GM18511 (cell line): ENCODE data around the gene MRRF.

ENCODE experiments used
- ATAC-seq: cut with Tn5 transposase; IDR thresholded peaks from one replicate; pipeline ENCODE4 v1.9.1; 2021; ENCODE audit warnings: mild to moderate bottlenecking, moderate library complexity; ENCODE audit not compliant: unreplicated experiment

Gene MRRF, protein sequence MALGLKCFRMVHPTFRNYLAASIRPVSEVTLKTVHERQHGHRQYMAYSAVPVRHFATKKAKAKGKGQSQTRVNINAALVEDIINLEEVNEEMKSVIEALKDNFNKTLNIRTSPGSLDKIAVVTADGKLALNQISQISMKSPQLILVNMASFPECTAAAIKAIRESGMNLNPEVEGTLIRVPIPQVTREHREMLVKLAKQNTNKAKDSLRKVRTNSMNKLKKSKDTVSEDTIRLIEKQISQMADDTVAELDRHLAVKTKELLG

DNA sequence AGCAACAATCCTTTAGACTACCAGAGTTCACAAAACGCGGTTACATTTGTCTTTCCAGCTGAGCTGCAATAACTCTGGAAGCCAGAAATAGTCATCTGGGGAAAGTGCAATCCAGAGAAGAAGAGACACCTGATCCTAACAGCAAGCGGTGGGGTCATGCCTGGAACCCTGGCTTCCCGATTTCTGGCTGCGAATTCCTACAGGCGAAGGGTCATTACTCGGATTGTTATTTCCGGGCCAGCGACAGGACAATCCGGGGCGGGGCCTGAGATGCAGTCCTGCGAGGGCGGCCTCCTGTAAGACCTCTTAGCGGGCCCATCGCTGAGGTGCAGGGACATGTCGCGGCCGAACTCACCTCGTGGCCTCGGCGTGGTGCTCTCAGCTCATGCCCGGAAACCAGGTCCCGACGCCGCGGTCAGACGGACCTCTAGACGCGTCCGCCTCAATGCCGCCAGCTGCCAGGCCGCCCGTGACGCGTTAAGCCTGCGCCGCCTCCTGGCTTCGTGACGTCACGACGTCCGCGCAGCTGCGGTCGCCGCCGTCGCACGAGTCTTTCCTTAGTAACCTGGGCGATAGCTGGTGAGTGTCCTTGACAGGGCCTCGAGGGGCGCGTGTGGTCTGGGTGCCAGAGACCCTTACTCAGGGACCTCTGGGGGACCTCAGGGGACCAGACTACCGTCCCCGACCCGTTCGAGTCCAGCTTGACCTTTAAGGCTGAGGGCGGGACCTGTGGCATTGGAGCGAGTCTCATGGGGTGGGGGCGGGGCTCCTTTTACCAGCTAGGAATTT lies at the start of gene MRRF, which contains the start of gene RBM18:
Gene MRRF (plus strand): TSS at position 523 of the 789 bp plus-strand sequence. CDS start 6,010 bp downstream, outside the sequence.
Gene RBM18 (minus strand): TSS at position 481 of the 789 bp plus-strand sequence. CDS start 3,348 bp downstream, outside the sequence.
- peak; percentile 91 for ATAC-seq

DNA sequence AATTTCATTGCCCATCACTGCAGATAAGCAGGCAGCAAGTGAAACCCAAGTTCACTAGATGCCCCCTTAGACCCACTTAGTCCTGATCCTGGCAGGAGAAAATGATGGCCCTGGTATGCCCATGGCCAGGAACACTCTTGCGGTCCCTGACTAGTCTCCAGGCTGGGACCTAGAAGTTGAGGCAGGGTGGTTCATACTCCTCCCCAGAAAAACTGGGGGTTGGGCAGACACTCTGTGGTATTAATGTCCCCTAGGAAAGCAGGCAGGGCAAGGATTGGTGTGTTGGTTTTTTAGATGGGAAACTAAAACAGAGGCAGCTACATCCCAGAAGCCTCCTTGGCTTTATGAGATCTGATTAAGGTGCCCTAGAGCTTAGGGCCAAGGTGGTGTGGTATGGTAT lies 49.0 kb upstream of the MRRF start:
- no peak for ATAC-seq

DNA sequence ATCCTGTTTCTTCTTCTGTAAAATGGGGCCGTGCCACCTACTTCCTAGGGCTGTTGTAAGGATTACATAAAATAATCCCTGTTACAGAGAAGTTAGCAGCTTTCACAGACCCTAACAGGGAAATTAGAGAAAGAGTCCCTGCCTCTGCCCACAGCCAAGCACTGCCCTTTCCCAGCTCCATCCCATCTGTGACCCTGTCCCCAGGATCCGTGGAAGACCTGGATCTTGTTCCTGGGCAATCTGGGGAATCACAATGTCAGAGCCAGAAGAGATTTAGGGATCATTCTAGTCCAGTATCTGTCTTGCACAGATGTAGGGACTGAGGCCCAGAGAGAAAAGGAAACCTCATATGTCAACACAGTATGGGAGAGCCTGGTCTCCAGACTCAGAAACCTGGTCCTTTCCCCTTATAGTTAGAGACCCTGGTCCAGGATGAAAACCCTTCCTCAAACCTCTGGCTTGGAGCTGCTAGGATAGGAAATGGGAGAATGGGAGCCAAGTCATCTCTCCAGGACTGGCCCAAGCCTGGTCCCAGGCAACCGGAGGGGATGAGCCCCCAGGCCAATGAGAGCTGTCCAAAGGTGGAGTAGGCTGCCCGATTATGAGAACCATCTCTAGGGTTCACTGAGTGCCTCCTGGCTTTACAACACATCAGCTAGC lies 48.4 kb upstream of the MRRF start:
- no peak for ATAC-seq

DNA sequence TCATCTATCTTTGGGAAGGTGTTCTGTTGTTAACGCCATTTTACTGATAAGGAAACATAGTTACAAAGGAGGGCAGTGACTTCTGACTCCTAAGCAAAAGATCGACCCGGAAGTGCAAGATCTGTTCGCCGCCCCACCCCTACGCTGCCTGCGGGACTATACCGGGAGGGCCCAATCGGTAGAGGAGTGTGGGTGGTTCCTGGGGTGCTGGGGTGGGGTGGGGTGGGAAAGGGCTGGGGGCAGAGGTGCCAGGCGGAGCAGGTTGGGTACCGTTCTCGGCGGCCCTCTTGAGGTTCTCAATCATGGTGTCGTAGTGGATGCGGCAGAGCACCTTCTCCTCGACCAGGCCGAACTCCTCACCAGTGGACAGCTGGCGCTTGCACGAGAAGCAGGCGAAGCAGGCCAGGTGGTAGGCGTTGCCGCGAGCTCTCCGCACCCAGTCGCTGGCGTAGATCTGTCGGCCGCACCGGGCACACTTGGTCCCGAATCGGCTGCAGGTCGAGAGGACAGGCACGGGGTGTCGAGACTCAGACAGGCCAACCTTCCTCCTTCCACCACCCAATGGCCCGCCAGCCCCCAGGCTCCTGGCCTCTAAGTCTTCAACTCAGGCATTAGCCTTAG lies 47.8 kb upstream of the MRRF start:
- ATAC-seq = no peak

DNA sequence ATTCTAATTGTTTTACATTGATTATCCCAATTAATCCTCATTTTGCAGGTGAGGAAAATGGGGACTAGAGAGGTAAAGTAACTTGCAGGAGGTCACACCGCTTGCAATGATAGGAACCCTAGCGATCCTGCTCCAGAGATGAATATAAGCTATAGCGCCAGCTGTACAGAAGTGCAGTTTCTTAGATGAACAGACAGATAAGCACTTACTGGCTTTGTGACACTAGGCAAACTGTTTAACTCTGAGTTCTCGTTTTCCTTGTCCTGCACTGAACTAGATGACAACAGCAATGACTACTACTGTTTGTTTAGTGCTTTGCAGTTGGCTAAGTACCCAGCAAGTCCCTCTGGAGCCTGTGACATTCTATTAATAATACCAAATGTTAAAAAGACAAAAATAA lies 47.0 kb upstream of the MRRF start:
- no peak for ATAC-seq

DNA sequence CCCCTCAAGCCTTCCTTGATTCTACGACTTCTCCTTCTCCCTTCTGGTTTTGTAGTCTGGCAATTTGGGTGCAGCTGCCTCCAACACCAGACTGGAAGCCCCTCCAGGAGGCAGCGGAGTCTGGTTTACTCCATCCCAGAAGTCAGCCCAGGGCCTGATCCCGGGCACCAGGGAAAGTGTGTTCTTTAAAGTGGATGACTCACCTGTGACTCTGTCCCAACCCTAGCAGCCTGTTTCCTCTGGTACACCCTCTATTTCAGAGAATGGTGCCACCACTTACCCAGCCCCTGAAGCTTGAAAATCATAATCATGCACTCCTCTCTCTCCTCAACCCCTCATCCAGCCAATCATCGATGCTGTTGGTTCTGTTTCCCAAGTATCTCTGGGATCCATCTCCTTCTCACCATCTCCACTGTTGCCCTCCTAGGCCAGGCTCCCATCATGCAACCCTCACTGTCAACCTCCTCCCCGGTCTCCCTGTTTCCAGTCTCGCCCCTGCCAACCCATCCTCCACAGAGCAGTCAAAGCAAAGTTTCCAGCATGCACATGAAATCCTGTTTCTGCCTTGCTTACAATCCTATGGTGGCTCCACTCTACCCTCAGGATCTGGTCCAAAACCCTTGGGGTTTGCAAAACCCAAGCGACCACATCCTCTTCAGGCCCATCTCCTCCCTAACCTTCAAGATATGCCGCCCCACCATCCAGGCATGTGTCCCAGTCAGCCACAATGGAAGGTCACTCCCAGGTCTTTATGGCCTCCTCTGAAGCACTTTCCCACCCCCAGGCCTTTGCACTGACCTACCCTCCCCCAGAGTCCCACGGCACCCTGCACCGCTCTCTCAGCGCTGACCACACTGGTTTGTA lies 46.4 kb upstream of the MRRF start:
- no peak for ATAC-seq

DNA sequence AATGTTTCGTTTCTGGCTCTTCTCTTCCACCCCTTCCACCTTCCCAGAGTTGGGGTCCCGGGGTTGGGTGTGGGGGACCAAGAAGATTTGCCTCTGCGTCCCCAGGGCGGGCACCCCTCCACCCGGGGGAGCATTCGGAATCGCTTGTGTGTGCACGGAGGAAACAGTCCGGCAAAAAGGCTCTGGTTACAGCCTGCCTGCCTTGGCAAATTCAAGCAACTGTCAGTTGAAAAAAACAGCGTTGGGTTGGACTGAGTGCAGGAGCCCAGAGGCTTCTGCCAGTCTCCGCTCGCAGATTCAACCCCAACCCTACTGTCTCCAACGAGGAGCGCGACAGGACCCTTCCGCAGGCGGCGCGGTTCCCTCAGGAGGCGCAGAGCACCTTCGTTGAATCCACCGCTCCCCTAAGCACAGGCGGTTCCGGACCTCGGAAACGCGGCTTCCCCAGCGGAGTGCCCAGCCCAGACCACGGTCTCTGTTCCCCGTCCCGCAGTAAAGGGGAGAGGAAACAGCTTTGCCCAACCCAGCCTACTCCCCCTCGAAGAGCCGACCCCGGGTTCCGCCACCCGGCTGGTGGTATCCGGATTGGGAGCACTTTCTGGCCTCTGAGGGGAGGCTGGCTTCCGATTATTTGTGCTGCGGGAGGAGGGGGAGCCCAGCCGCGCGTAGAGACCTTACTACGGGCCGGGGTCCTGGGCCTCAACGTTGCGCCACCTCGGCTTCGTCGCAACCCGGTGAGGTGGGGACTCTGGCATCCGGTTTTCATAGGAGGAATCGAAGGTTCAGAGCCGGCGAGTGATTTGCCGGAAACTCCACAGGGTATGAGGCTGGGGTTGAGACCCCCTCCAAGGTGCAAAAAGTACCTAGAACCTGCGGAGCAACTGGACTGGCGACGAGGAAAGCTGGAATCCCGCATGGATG lies 45.5 kb upstream of the MRRF start:
- no peak for ATAC-seq

DNA sequence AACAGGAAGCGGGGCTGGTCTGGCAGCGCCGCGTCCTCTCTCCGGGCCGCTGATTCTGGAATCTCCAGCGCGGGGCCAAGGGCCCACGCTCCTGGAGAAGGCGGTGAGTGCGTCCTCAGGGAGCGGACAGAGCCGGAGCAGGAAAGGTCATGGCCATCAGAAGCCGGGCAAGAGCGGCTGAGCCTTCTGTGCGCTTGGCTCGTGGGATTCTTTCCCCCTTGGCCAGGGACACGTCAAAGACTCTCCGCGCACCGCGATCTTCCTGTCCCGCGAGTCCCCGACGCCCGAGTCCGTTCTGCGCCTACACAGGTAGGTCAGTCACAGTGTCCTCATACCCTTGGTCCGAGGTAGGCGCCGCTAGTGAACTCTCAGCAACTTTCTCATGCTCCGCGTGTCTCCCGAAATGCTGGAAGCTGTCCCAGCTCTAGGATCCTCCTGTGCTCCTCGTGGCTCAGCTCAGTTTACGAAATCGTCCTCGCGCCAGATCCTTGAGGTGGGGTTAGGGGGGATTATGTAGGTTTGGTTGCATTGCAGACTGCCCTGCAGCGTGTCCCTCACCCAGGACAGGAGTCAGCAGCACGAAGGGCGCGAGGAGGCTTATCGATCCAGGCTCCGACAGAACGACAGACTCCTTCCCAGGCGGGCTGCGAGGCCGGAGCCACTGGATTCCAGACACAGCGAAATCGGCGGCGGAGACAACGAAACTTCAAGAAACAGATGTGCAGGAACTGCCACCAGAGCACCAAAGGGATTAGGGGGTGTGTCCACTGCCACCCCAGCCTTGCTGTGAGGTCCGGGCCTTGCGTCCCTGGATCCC lies 44.6 kb upstream of the MRRF start:
- ATAC-seq = no peak

DNA sequence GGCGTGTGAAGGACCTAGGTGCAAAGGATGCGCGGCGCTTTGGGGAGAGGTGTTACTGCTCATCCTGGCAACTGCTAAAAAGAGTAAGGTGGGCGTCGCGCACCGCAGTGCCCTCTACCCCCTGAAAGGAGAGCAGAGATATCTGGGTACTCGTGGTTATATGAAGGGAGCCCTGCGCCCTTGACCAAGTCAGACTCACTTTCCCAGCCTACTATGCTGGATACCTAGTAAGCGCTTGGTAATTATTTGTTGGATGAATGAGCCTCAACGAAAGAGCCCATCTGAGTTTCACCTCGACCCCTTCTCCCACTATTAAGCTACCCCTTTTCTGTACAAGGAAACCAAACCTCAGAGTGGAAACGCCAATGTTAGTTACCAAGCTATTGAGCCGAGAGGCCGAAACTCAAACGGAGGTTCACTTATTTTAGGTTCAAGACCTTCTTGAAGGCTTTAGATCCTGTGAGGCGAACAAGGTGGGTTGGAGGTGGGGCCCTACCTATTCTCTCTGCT lies 44.0 kb upstream of the MRRF start:
- no peak for ATAC-seq

DNA sequence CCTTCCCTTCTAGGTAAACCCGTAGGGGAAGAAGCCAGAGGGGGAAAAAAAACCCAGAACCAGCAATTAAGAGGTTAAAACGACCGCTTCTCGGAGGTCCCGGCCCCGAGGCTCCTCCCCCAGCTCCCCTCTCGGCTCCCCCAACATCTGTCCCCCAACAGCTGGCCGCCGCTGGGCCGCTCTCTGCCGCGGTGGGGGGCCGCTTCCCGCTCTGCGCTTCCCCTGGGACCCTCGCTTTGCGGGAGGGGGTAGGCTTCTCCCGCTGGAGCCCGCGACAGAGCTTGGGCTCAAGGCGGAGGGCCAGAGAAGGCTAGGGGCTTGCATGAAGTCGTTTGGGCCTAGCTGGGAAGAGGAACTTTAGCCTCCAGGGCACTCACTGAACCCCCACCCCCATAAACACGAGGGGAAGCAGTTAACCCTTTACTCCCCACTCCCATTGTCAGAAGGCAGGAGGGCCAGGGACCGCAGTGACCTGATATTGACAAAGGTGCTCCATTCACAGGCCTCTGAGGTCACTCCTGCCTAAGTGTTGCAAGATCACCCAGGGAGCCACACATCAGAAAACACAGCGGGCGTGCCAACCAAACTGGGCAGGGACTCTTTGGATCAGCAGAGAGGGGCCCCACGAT lies 43.4 kb upstream of the MRRF start:
- no peak for ATAC-seq

DNA sequence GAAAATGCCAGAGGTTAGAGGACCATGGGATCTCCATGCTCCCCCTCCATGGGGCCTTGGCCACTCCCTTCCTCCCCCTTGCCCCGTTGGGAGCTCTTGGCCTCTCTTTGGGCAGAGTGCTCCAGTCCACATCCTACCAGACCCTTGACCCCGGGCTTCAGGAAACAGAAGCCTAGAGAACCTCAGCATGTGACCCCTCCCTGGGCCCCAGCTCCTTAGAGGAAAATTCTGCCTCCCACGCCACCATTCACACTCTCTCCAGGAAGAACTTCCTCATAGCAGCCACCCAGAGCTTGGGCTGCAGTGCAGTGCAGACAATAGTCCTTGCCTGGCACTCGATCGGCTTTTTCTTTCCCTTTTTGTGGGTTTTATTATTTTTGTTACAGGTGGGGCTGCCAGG lies 41.9 kb upstream of the MRRF start:
- ATAC-seq = no peak

DNA sequence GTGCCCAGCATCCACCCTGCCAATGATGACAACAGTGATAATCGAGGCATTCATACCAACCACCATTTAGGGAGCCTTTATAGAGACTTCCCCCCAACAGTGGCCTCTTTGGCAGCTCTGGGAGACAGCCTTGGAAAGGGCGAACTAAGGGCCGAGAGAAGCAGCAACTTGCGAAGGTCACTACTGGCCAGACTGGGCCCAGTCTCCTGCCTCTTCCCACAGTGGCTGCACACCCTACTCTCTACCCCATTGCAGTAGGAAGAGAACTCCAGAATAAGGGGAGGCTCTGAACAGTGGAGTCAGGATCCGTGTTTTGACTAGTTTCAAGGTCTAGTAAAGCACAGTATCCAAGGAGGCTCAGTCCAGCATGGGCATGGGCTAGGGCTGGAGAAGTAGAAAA lies 41.2 kb upstream of the MRRF start:
- ATAC-seq = no peak

DNA sequence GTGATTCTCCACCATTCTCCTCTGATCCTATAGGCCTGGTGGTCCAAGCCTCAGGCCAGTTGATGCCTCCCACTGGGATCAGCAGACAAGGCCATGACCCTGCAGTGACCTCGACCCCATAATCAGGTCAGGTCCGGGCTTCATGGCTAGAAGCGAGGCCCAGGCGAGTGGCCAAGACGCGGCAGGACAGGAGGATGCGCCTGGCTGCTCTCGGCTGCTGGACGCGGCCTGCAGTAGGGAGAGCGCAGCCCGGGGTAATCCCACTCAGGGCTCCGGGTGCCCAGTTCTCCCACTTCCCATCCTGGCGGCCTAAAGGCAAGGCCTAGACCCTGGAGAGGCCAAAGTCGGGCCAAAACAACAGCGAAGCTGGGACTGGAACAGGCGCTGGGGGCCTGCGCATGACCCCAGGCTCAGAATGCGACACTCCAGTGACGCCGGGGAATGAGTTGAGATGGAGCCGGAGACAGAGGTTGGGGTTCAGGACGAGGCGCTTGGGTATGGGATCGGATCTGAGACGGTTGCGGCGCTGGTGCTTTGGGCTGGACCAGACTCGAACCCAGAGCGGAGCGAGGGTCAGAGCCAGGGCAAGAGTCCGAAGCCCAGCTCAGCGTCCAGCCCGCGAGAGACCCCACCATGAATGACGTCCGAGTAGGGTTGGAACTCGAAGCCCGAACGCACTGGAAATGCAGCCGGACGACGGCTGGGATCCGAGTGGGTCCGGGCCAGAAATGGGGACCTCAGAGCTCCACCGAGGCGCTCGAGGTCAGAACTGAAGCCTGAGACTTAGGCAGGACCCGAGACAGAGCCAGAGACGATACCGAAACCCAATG lies 39.2 kb upstream of the MRRF start:
- no peak for ATAC-seq

DNA sequence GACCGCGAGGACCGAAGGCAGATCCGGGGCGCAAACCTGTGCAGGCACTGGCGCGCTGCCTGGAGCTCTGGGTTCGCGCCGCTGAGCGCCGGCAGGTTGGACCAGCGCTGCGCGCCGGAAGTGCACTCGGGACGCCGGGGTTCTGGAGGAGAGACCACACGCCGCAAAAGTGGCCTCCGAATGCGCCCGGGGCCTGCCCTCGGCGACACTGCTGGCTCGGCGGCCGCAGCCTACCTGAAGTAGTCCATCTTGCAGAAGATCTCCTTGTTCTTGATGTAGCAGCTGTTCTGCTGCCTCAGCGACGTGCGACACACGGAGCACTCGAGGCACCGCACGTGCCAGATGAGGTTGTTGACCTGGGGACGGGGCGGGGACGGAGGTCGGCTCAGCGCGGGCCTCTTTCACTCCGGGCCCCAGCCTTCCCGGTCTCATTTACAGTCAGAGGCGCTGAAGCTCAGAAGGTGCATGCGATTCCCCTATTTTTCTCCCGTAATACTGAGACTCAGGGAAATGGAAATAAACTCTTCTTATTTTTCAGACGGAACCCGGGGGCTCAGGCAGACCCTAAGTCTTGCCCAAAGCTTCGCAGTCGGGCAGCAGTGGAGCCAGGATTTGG lies 38.4 kb upstream of the MRRF start:
- no peak for ATAC-seq

DNA sequence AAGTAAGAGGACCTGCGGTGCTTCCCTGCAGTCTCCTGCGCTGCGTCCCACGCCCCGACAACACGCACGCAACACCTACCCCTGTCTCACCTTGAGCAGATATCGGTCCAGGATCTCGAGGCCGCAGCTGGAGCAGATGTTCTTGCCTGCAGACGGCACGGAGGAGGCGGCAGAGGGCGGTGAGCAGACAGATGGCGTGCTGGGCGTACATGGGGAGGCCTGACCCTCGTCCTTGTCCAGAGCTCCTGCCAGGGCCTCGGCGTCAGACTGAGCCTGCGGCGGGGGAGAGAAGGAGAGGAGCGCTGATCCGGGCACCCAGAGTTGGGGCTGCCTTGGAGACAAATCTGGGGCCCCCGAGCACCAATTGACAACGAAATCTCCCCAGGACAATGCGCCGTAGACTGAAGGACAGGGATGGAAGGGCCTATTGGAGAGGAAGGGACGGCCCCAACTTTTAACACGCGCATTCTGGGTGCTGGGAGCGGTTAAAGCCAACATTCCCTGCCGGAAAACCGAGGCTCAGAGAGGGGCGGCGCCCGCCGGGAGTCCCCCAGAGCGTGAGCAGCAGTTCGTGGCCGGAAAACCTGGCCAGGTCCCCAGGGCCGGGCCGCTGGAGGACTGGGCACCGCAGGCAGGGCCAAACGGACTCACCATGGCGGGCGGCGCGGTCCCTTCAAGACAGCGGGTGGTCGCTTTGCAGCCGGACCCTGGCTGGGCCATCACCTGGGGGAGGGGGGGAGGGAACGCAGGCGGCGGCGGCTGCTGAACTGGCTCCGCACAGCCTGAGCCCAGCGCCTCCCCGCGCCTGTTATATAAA lies 37.7 kb upstream of the MRRF start:
- no peak for ATAC-seq

DNA sequence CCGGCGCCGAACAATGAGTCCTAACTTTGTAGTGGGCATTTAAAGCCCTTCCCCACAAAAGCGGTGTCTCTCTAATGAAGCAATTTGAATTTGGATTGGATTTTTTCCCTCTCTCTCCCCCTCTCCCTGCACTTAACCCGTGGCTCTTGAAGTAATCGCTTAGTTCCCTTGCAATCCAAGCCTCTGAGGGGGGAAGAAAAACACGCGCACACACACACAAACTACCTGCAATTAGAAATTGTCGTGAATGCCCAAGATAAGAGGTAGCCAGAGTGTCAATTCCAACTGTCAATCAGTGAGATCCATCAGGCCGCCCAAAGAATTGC lies 37.1 kb upstream of the MRRF start:
- no peak for ATAC-seq
